Occipital lobe (tissue), 2 donors: ENCODE measurements around the gene TMEM200A. TPM values are rescaled to one million over a fixed set of nuclear protein-coding genes. Genes with fewer than 3 reads are reported as not detected.

Source experiments
- DNase-seq: peaks from one replicate; lab custom pipeline; 2025; lab: John Stamatoyannopoulos, UW
- total RNA-seq: library from RNA; depleted of rRNA; stranded (reverse); fragments of >200 nt; gene quantifications from one replicate; pipeline ENCODE4 v1.2.3, GENCODE V29; 2014

Gene TMEM200A
- total RNA-seq, 1 donor from 2014 or later: 34.0 TPM

- no peak for DNase-seq
Observed at GRCh38 chr6:130423044-130423443, 57.2 kb downstream of the TMEM200A start.

GRCh38 chr6:130424710-130425109 lies 58.9 kb downstream of the TMEM200A start:
- DNase-seq: no peak

GRCh38 chr6:130425537-130425936 lies 59.7 kb downstream of the TMEM200A start:
- no peak for DNase-seq

- no peak for DNase-seq
Observed at GRCh38 chr6:130426066-130426721, 60.4 kb downstream of the TMEM200A start.

GRCh38 chr6:130431346-130431852 lies 65.6 kb downstream of the TMEM200A start:
- no peak for DNase-seq

GRCh38 chr6:130432838-130433237 lies 67.0 kb downstream of the TMEM200A start:
- no peak for DNase-seq

- DNase-seq: no peak
Observed at GRCh38 chr6:130434174-130434873, 68.5 kb downstream of the TMEM200A start.

- no peak for DNase-seq
Observed at GRCh38 chr6:130435181-130435580, 69.4 kb downstream of the TMEM200A start.

- DNase-seq: no peak
Observed at GRCh38 chr6:130437961-130438360, 72.1 kb downstream of the TMEM200A start.

GRCh38 chr6:130447374-130447773 lies 81.6 kb downstream of the TMEM200A start:
- DNase-seq: no peak

- no peak for DNase-seq
Observed at GRCh38 chr6:130452336-130452735, 86.5 kb downstream of the TMEM200A start.

GRCh38 chr6:130453230-130453629 lies 87.4 kb downstream of the TMEM200A start:
- DNase-seq: no peak

- DNase-seq: no peak
Observed at GRCh38 chr6:130457605-130458004, 91.8 kb downstream of the TMEM200A start.

- no peak for DNase-seq
Observed at GRCh38 chr6:130459316-130459715, 93.5 kb downstream of the TMEM200A start.

- DNase-seq: no peak
Observed at GRCh38 chr6:130460934-130461333, 95.1 kb downstream of the TMEM200A start.

GRCh38 chr6:130466052-130466747 lies 100.4 kb downstream of the TMEM200A start:
- DNase-seq: no peak

- DNase-seq: no peak
Observed at GRCh38 chr6:130466748-130467061, 100.9 kb downstream of the TMEM200A start.

GRCh38 chr6:130467146-130468050 lies 101.6 kb downstream of the TMEM200A start:
- no peak for DNase-seq

GRCh38 chr6:130470766-130471165 lies 104.9 kb downstream of the TMEM200A start:
- no peak for DNase-seq

GRCh38 chr6:130473886-130474285 lies 108.1 kb downstream of the TMEM200A start:
- no peak for DNase-seq

- no peak for DNase-seq
Observed at GRCh38 chr6:130482645-130483390, 117.0 kb downstream of the TMEM200A start.
